Right lobe of liver (tissue), 6 donors: ENCODE measurements around the gene ARHGAP32. TPM values are rescaled to one million over a fixed set of nuclear protein-coding genes. Genes with fewer than 3 reads are reported as not detected.
A peak's percentile ranks its signal among the peaks of the same experiment; 100 is the strongest.

Experiments
- ATAC-seq, 4 donors: fragments of 200-7000 bp; cut with Tn5 transposase; one replicate each; pipeline ENCODE4 v1.9.1; 2020; ENCODE audit warnings: mild to moderate bottlenecking in 4 of 4, moderate library complexity in 4 of 4
- DNase-seq, 3 donors: peaks; one replicate each; pipeline ENCODE4 v3.0.0-alpha.2; 2020
- H3K27ac ChIP-seq, 3 donors: fragments of 200-600 bp; one replicate each; pipeline ENCODE4 v1.8.0; 2022
- H3K27me3 ChIP-seq, 2 donors: fragments of 200-600 bp; one replicate each; pipeline ENCODE4 v1.8.0; 2022
- H3K36me3 ChIP-seq, 4 donors: fragments of 200-600 bp; sonication (generic) in 1 of 4; one replicate each; pipeline versions ENCODE4 v1.5.1 to v1.8.0; 2017 to 2022; ENCODE audit warnings: control low read depth in 1 of 4
- H3K4me1 ChIP-seq, 4 donors: fragments of 200-600 bp; sonication (generic) in 1 of 4; one replicate each; pipeline versions ENCODE4 v1.5.1 to v1.8.0; 2017 to 2022; ENCODE audit warnings: control low read depth in 1 of 4
- H3K4me3 ChIP-seq, 3 donors: fragments of 200-600 bp; one replicate each; pipeline ENCODE4 v1.8.0; 2022
- H3K9me3 ChIP-seq, 4 donors: fragments of 200-600 bp; sonication (generic) in 1 of 4; one replicate each; pipeline versions ENCODE4 v1.5.1 to v1.8.0; 2017 to 2022; ENCODE audit warnings: control low read depth in 1 of 4
- CTCF ChIP-seq, 4 donors: fragments of 200-600 bp in 3 of 4; fragments of 450-650 bp in 1 of 4; IDR thresholded peaks; one replicate each; pipeline versions ENCODE4 v1.5.1 to v1.8.0; 2016 to 2022; ENCODE audit warnings: antibody characterized with exemption in 4 of 4, mild to moderate bottlenecking in 2 of 4
- POLR2A ChIP-seq: fragments of 450-650 bp; IDR thresholded peaks from one replicate; pipeline ENCODE4 v1.6.1; 2017; ENCODE audit warnings: antibody characterized with exemption, mild to moderate bottlenecking
- WGBS: methylation state at CpG from one replicate; pipeline ENCODE4 v1.1.6; 2018; ENCODE audit warnings: low coverage, low lambda C conversion rate; ENCODE audit not compliant: insufficient coverage; ENCODE audit errors: missing lambda C conversion rate; 5-methylcytosine and 5-hydroxymethylcytosine counted together
- intact Hi-C, 2 donors: fragments of 100-400 bp; cut with DNase I; formaldehyde crosslinking; loops; one replicate each; pipeline versions ENCODE4 v1.11.2 to v1.14.1; 2022
- long read RNA-seq: library from polyadenylated mRNA; unstranded; transcript quantifications from one replicate; pipeline ENCODE4 v2.0.0, GENCODE V29; 2019
- total RNA-seq, 6 experiments: library from RNA; depleted of rRNA in 2 of 6; stranded (reverse); fragments of >200 nt in 2 of 6; fragmentation: NEBNext Ultra II Directional in 3 of 6; extraction: Animal tissue kit (Norgen Biotek cat#: 25700) in 3 of 6; gene quantifications; one replicate each; pipeline versions ENCODE4 v1.1.0 to v1.2.4, GENCODE V29; 2016 to 2023
- donor health status: DM: no; HTN: yes; CAD: no.
- donor health status: DM: no; HTN: no; CAD: no.
- donor health status: DM: no; HTN: no; CAD: no.
- donor health status: DM: no; HTN: yes; CAD: no.
- donor health status: DM: no; HTN: yes; CAD: no.

ARHGAP32 gene
- total RNA-seq, result 10 to 100 TPM in 3 of 6 experiments, 1 to 10 TPM in 3; 5.0 to 12.3 (median 10.0) TPM
- long read RNA-seq, result 0 reads

DNA sequence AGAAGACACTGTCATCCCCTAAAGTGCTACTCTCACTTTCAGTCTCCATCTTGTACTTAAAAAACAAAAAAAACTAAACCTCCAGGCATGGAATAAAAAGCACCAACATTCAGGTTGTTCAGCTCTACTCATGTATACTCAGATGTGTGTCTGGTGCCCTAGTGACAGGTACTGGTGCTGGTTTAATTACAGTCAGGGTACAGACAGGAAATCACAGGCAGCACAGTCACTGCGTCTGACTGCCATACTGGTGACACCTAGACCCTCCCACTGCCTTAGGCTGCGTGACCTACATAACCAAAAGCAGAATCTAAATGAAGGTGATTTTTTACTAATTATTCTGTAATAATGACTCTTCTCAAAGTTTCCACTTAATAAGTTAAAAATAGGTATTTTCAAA, at the start of gene ARHGAP32:
Gene ARHGAP32, minus strand, starts transcription at position 176 of the 400 bp plus-strand sequence. Its CDS starts 127 bp downstream, at position 49.
- no peaks in the 10 kb centered on the region for H3K36me3 ChIP-seq
- no peaks in the 10 kb centered on the region for H3K9me3 ChIP-seq
- intact Hi-C loops, result no loop called here
- no peaks in the 10 kb centered on the region for H3K27me3 ChIP-seq
- peaks cover 0 to 4% (median 0%) of the 10 kb centered on the region in 4 donors for H3K4me1 ChIP-seq
- 82% methylated on average over 2 of the region's 2 CpGs for WGBS
- TF ChIP-seq POLR2A (no peak), CTCF (IDR thresholded peaks at IDR 0.05) (no peak)
- ATAC-seq (no peak), DNase-seq (no peak)
- H3K4me3 ChIP-seq, result no peak within 1 kb of the TSS
- H3K27ac ChIP-seq, result no peak within 1 kb of the TSS

GRCh38 chr11:129239207-129239606, 47.1 kb upstream of the ARHGAP32 start:
- Histone ChIP-seq H3K9me3 (no peaks in the 10 kb centered on the region), H3K27me3 (no peaks in the 10 kb centered on the region), H3K4me1 (peaks cover 0 to 11% (median 0%) of the 10 kb centered on the region in 4 donors), H3K27ac (no peak overlapping the region), H3K36me3 (no peaks in the 10 kb centered on the region), H3K4me3 (no peak overlapping the region)
- intact Hi-C loops, result loop anchor here in 1 of 2 donors (5.0 kb wide), 1 partner anchor 88 kb away; no protein-coding TSS in a partner anchor
- no peak for DNase-seq
- TF ChIP-seq CTCF (IDR thresholded peaks at IDR 0.05) (no peak), POLR2A (no peak)
- WGBS, result 75% methylated on average over 1 of the region's 2 CpGs
- ATAC-seq, result no peak

DNA sequence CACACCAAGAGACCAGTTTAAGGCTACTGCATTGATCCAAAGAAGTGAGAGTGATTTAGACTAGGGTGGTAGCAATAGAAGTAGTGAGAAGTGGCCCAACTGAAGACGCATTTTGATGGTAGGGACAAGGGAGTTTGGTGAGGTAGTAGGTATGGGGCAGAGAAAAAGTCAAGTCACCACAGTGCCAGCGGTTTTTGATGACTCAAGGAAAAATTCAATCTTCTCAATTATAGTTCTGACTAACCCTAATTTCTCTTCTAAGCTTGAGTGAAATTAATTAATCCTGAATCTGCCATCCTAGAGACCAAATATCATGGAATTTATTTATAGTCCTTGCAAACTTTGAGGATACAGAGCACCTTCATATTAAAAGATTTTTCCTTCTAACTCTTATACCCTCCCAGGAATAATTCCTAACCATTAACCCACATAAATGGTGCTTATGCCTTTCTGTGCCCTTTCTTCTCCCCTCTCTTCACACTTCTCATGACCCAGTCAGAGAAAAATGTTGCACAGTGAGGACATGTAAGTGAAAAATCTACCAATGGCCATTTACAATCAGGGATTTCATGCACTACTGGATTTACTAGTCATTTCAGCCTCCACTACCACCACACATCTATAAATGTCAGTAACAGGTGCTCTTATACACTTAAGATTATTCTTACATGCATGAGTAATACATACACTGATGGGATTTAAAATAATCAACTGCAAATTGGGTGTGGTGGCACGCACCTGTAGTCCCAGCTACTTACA, 45.9 kb upstream of the ARHGAP32 start:
- no peak for DNase-seq
- ATAC-seq, result no peak
- Histone ChIP-seq H3K36me3 (no peaks in the 10 kb centered on the region), H3K27me3 (no peaks in the 10 kb centered on the region), H3K4me1 (peaks cover 0 to 11% (median 0%) of the 10 kb centered on the region in 4 donors), H3K27ac (no peak overlapping the region), H3K9me3 (no peaks in the 10 kb centered on the region), H3K4me3 (no peak overlapping the region)
- TF ChIP-seq POLR2A (no peak), CTCF (IDR thresholded peaks at IDR 0.05) (no peak)
- 92% methylated on average over 3 of the region's 3 CpGs for WGBS
- intact Hi-C loops, result loop anchor here in 1 of 2 donors (5.0 kb wide), 1 partner anchor 89 kb away; no protein-coding TSS in a partner anchor

DNA sequence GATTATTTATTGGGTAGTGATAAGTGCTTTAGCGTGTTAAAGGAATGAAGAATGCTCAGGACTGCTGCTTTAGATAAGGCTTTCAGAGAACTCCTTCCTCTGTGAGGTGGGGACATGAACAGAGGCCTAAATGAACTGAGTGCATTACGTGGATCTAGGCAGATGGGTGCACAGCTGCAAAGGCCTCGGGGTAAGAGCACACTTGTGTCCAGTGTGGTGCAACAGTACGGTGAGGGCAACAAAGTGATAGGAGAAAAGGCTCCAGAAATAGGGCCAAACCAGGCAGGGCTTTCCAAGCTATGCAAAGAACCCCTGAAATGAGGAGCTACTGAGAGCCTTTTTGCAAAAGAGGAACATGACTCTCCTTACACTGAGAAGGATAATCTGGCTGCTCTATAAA, 45.3 kb upstream of the ARHGAP32 start:
- no peaks in the 10 kb centered on the region for H3K9me3 ChIP-seq
- TF ChIP-seq POLR2A (no peak), CTCF (IDR thresholded peaks at IDR 0.05) (no peak)
- H3K4me3 ChIP-seq, result no peak overlapping the region
- H3K27ac ChIP-seq, result no peak overlapping the region
- no peak for DNase-seq
- peak; percentile 39 to 42 (median 40) for ATAC-seq
- peaks cover 0 to 11% (median 0%) of the 10 kb centered on the region in 4 donors for H3K4me1 ChIP-seq
- H3K27me3 ChIP-seq, result no peaks in the 10 kb centered on the region
- intact Hi-C loops, result loop anchor here in 1 of 2 donors (5.0 kb wide), 1 partner anchor 90 kb away; no protein-coding TSS in a partner anchor
- no peaks in the 10 kb centered on the region for H3K36me3 ChIP-seq
- WGBS, result 77% methylated on average over 4 of the region's 4 CpGs
